ENCODE results near the gene DYNLT1. TPM values are rescaled to one million over a fixed set of nuclear protein-coding genes. Genes with fewer than 3 reads are reported as not detected.

The DYNLT1 gene
- total and polyA plus RNA-seq, 2 of the 4 experiments (the other 2 are of a cell fraction) = 235 to 349 TPM

- no peaks in the 10 kb centered on the region for H3K9me3 ChIP-seq (ENCODE audit: control insufficient read depth, insufficient read depth, low read length)
- dilution Hi-C loops (cut with HindIII; ENCODE audit: low sequenced_read_pairs, unreplicated experiment) = no loop called here
Measured at GRCh38 chr6:158626360-158627167, 18.0 kb downstream of the DYNLT1 start.

More at GRCh38 chr6:158626360-158627167, 18.0 kb downstream of the DYNLT1 start:
- Histone ChIP-seq H3K56ac (ENCODE audit: extremely low read depth, insufficient read depth, low read length) (no peak overlapping the region), H2AFZ (replicated peaks; ENCODE audit: low read length, poor library complexity) (no peak overlapping the region), H3K4me3 (ENCODE audit: insufficient read depth, low read depth, low read length) (no peak overlapping the region), H3K14ac (replicated peaks; ENCODE audit: low read depth, low read length) (no peak overlapping the region), H3K4me1 (ENCODE audit: control insufficient read depth, insufficient read depth, low read length) (peaks cover 10% of the 10 kb centered on the region), H3K23ac (ENCODE audit: low read depth, low read length) (no peak overlapping the region), H4K91ac (ENCODE audit: insufficient read depth, low read depth, low read length) (no peak overlapping the region), H2BK120ac (ENCODE audit: low read depth, low read length) (no peak overlapping the region), H2BK20ac (ENCODE audit: low read depth, low read length) (no peak overlapping the region), H3K27ac (ENCODE audit: insufficient read depth, low read length) (no peak overlapping the region), H2AK9ac (replicated peaks; ENCODE audit: low read depth, low read length, poor library complexity) (no peak overlapping the region), H3K9ac (ENCODE audit: low read depth, low read length) (no peak overlapping the region), H3K79me1 (ENCODE audit: low read depth in 1 of 2, low read length in 2 of 2) (peaks cover 11 to 54% of the 10 kb centered on the region in 2 experiments), H4K5ac (ENCODE audit: low read depth, low read length) (no peak overlapping the region), H2BK15ac (ENCODE audit: low read depth, low read length) (no peak overlapping the region), H4K8ac (ENCODE audit: low read depth in 2 of 2, low read length in 2 of 2) (no peak overlapping the region), H3K4ac (ENCODE audit: low read depth, low read length) (no peak overlapping the region), H4K20me1 (ENCODE audit: insufficient read depth, low read length) (peaks cover 3% of the 10 kb centered on the region; the same call in 1 of the 2 replicates), H2AK5ac (ENCODE audit: low read depth, low read length) (peak overlapping the region; percentile 38; the same call in 1 of the 2 replicates), H2BK5ac (ENCODE audit: low read depth, low read length, poor library complexity, severe bottlenecking) (no peak overlapping the region), H3K36me3 (ENCODE audit: control insufficient read depth, insufficient read depth, low read length) (peaks cover 41% of the 10 kb centered on the region), H3K27me3 (ENCODE audit: control insufficient read depth, insufficient read depth, low read length) (no peaks in the 10 kb centered on the region), H3K18ac (ENCODE audit: low read depth, low read length) (no peak overlapping the region), H3K4me2 (ENCODE audit: low read depth, low read length) (no peak overlapping the region), H3K9me1 (ENCODE audit: insufficient read depth, low read length) (peaks cover 16% of the 10 kb centered on the region)
- 50 to 100% methylated on average over 1 of the region's 6 CpGs for WGBS, 2 experiments (ENCODE audit: extremely low coverage in 2 of 2, insufficient read length in 1 of 2)
- DNase-seq = no peak
- intact Hi-C loops (cut with micrococcal nuclease) = no loop called here
- no TSS peak for BruUV-seq (replicated peaks)
- in situ Hi-C loops (cut with MboI; ENCODE audit: low sequenced_read_pairs) = loop anchor here (25.0 kb wide), 1 partner anchor 1086 kb away; no protein-coding TSS in a partner anchor
- TF ChIP-seq SMC3 (IDR thresholded peaks at IDR 0.05; ENCODE audit: low read depth, low read length) = no peak
- TF ChIP-seq NFE2L2 (IDR thresholded peaks at IDR 0.05; ENCODE audit: low read depth, low read length) = no peak
- no peak for TF ChIP-seq BHLHE40 (IDR thresholded peaks at IDR 0.05; ENCODE audit: low read depth, low read length)
- no peak for TF ChIP-seq RAD21 (IDR thresholded peaks at IDR 0.05; ENCODE audit: low read length)
- TF ChIP-seq USF2 (IDR thresholded peaks at IDR 0.05; ENCODE audit: low read depth, low read length) = no peak
- no peak for TF ChIP-seq MXI1 (IDR thresholded peaks at IDR 0.05; ENCODE audit: borderline replicate concordance, low read depth, low read length)
- TF ChIP-seq CEBPB (IDR thresholded peaks at IDR 0.05; ENCODE audit: low read depth, low read length) = no peak
- ChIA-PET POLR2A (ENCODE audit: unreplicated experiment) (no interaction called here), CTCF (no interaction called here)
- ATAC-seq (ENCODE audit: low read depth) = no peak

Measured in IMR-90 (cell line).